Activated CD4-positive, alpha-beta T cell treated with anti-CD3 and anti-CD28 coated beads, Interleukin-2, amount 10 ng/mL, durations not matched to agents 24 days and 14 days (primary cell): ENCODE measurements around the gene LASP1. TPM values are rescaled to one million over a fixed set of nuclear protein-coding genes. Genes with fewer than 3 reads are reported as not detected.

ENCODE experiments used
- DNase-seq: peaks from one replicate; pipeline ENCODE4 v3.0.0; 2022
- H3K27ac Mint-ChIP-seq: one replicate; pipeline ENCODE4 v1.8.0; 2022; ENCODE audit warnings: mild to moderate bottlenecking, mixed read lengths
- H3K27me3 Mint-ChIP-seq: one replicate; pipeline ENCODE4 v1.8.0; 2022; ENCODE audit warnings: mixed read lengths
- H3K36me3 Mint-ChIP-seq: one replicate; pipeline ENCODE4 v1.8.0; 2022; ENCODE audit warnings: low read depth, mild to moderate bottlenecking, mixed read lengths
- H3K4me1 Mint-ChIP-seq: one replicate; pipeline ENCODE4 v1.8.0; 2021; ENCODE audit warnings: mixed read lengths
- H3K4me3 Mint-ChIP-seq: one replicate; pipeline ENCODE4 v1.8.0; 2022; ENCODE audit warnings: mild to moderate bottlenecking, moderate library complexity, mixed read lengths
- H3K9me3 Mint-ChIP-seq: one replicate; pipeline ENCODE4 v1.8.0; 2021; ENCODE audit warnings: mixed read lengths
- intact Hi-C: fragments of 100-400 bp; cut with micrococcal nuclease; formaldehyde crosslinking; loops from one replicate; pipeline ENCODE4 v1.15.1; 2023
- total RNA-seq: library from RNA; stranded (reverse); gene quantifications from 2 replicates; pipeline ENCODE4 v1.2.3, GENCODE V29; 2022

Gene LASP1
- total RNA-seq, 1 donor from 2014 or later: 130 TPM

DNA sequence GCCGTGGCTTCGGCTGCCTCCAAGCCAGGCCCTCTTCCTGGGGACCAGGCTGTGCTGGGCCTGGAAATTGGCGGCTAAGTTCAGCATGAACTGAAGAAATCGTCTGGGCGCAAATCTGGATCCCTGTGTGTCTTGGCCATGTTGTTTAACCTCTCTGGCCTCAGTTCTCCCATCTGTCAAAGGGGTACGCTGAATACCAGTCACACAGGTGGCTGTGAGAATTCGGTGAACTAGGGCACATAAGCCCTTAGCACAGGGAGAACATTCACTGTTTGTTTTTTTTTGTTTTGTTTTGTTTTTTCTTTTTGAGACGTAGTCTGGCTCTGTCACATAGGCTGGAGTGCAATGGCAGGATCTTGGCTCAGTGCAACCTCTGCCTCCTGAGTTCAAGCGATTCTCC, 19.0 kb downstream of the LASP1 start:
- Mint-ChIP-seq H3K9me3 (no peaks in the 10 kb centered on the region), H3K36me3 (peaks cover 44% of the 10 kb centered on the region), H3K4me3 (no peak overlapping the region), H3K27ac (peak overlapping the region; percentile 68), H3K4me1 (peaks cover 80% of the 10 kb centered on the region), H3K27me3 (no peaks in the 10 kb centered on the region)
- intact Hi-C loops: no loop called here
- no peak for DNase-seq

DNA sequence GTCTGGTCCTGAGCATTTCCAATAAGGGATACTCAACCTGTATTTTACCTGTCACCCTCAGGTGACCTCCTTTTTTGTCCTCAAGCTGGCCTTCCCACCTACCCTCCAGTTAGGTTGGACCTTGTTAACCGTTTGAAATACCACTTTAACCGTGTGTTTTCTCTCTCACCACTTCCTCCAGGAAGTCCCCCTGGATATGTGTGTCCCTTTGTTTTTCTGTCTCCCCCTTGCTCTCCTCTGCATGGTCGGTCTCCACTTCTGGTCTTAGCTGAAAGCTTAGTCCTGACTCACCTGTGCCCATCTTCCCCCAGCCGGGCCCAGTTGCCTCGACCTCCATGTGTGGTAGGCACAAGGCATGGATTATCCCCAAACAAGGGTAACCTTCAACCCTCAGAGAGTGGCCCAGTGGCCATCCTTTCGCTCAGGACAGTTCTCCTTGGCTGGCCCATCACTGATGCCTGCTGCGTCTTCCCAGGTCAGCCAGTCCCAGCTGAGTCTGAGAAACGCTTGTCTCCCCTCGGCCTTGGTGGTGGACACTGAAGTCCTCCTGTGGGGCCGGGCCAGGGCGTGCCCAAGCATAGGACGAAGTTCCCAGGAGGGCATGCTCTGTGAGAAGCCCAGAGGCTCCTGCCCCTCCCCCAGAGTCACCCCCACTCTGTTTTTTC, 20.0 kb downstream of the LASP1 start:
- no peaks in the 10 kb centered on the region for H3K9me3 Mint-ChIP-seq
- H3K4me3 Mint-ChIP-seq: peak overlapping the region; percentile 50
- no peaks in the 10 kb centered on the region for H3K27me3 Mint-ChIP-seq
- H3K36me3 Mint-ChIP-seq: peaks cover 46% of the 10 kb centered on the region
- peak overlapping the region; percentile 62 for H3K27ac Mint-ChIP-seq
- DNase-seq: no peak
- intact Hi-C loops: no loop called here
- peaks cover 82% of the 10 kb centered on the region for H3K4me1 Mint-ChIP-seq

DNA sequence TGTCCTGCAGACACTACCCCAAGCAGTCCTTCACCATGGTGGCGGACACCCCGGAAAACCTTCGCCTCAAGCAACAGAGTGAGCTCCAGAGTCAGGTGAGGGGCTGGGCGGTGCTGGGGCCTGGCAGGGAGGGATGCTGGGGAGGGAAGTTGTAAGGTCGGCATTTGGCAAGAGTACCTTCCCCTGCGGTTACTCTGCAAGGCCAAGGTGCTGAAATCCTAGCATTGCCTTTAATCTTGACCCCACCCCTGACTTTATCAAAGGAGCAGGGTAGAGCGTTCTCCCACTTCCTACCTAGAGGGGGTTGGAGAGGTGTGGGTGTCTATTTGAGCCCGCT, 20.5 kb downstream of the LASP1 start:
- H3K27me3 Mint-ChIP-seq: no peaks in the 10 kb centered on the region
- peaks cover 77% of the 10 kb centered on the region for H3K4me1 Mint-ChIP-seq
- intact Hi-C loops: no loop called here
- DNase-seq: no peak
- peaks cover 44% of the 10 kb centered on the region for H3K36me3 Mint-ChIP-seq
- no peaks in the 10 kb centered on the region for H3K9me3 Mint-ChIP-seq
- H3K27ac Mint-ChIP-seq: peak overlapping the region; percentile 62
- peak overlapping the region; percentile 50 for H3K4me3 Mint-ChIP-seq

DNA sequence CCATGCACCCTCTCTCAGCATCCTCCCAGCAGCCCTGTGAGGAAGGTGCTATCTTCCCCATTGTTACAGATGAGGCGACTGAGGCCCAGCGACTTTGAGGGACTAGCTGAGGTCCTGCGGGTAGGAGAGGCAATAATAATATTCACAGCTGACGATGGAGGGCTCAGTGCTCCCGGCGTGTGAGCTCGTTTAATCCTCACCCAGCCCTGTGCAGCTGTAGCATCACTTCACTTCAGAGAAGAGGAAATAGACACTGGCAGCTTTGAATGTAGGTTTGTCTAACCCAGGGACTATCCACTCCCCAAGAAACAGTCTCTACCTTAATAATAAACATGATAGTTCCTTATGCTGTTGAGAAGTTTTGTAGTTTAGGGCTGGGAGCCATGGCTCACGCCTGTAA, 21.6 kb downstream of the LASP1 start:
- DNase-seq: no peak
- Mint-ChIP-seq H3K4me3 (peak overlapping the region; percentile 27), H3K9me3 (no peaks in the 10 kb centered on the region), H3K27ac (peak overlapping the region; percentile 89), H3K36me3 (peaks cover 45% of the 10 kb centered on the region), H3K4me1 (peaks cover 69% of the 10 kb centered on the region), H3K27me3 (no peaks in the 10 kb centered on the region)
- intact Hi-C loops: no loop called here

DNA sequence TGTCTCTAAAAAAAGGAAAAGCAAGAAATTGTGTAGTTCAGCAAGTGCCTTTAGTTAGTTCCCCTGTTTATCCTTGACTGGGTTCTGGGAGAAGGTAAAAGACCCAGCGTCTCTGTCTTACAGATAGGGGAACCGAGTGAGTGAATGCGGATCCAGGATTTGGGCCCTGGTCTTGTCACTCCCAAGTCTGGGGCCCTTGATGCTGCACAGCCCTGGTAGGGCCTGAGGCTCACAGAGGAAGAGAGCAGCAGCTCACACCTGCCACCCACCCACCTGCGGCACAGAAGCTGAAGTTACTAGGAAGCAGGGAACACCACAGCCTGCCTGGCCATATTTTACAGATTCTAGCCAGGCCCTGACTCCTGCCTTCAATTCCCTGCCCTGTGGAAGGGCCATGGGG, 22.2 kb downstream of the LASP1 start:
- Mint-ChIP-seq H3K36me3 (peaks cover 49% of the 10 kb centered on the region), H3K27ac (peak overlapping the region; percentile 89), H3K27me3 (no peaks in the 10 kb centered on the region), H3K4me1 (peaks cover 65% of the 10 kb centered on the region), H3K9me3 (no peaks in the 10 kb centered on the region), H3K4me3 (peak overlapping the region; percentile 55)
- intact Hi-C loops: no loop called here
- DNase-seq: no peak

DNA sequence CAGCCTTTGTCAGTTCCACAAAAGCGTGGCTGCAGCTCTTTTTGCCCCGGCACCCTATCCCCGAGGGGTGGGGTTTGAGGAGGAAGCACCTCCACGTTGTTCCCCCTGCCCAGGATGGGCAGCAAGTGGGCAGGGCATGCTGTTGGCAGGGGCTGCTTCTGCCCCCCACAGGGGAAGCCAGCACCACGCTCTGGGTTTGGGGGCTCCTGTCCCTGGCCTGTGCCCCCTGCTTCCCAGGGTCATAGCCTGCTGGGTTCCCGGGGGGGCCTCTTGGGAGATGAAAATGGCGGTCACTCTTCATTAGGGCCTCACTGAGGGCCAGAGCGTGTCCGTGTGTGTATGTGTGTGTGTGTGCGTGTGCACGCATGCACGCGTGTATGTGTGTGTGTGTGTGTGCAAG, 22.8 kb downstream of the LASP1 start:
- peaks cover 55% of the 10 kb centered on the region for H3K36me3 Mint-ChIP-seq
- H3K9me3 Mint-ChIP-seq: no peaks in the 10 kb centered on the region
- no peak overlapping the region for H3K4me3 Mint-ChIP-seq
- no peak for DNase-seq
- intact Hi-C loops: no loop called here
- H3K27me3 Mint-ChIP-seq: no peaks in the 10 kb centered on the region
- H3K27ac Mint-ChIP-seq: peak overlapping the region; percentile 66
- H3K4me1 Mint-ChIP-seq: peaks cover 67% of the 10 kb centered on the region

DNA sequence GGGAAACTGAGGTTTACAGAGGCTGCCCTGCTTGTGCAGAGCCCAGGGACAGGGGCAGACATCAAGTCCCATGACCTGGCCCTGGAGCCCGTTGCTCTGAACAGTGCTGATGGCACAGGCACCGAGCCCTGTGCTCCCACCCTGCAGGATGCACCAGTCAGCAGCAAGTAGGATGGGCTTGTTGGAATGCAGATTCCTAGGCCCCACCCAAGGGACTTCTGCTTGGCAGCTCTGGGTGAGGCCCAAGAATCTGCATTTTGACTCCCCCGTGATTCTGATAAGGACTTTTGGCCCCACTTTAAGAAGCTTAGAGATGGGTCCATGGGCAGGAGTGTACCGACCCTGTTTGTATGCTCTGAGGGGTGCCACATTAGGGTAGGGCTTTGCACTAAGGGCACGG, 23.3 kb downstream of the LASP1 start:
- Mint-ChIP-seq H3K4me3 (no peak overlapping the region), H3K27ac (peak overlapping the region; percentile 61), H3K4me1 (peaks cover 68% of the 10 kb centered on the region), H3K36me3 (peaks cover 57% of the 10 kb centered on the region), H3K27me3 (no peaks in the 10 kb centered on the region), H3K9me3 (no peaks in the 10 kb centered on the region)
- intact Hi-C loops: no loop called here
- DNase-seq: no peak

DNA sequence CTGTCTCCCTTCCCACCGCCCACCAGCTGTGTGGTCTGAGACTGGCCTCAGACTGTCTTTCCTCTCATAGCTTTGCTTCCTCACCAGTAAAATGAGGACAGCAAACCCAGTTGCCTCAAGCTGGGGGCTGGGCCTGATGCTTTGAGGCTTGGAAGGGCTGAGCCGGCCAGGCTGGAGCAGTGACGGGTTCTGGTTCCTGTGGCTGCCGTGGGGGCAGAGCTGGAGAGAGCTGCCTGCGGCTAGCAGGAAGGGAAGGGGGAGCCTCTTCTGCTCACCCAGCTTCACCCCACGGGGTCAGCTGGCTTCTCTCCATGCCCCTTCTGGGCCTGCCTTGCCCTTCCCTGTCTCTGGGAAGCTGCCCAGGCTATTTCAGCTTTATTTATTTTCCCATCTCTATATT, 23.7 kb downstream of the LASP1 start:
- DNase-seq: peak; percentile 73
- Mint-ChIP-seq H3K4me3 (peak overlapping the region; percentile 28), H3K36me3 (peaks cover 60% of the 10 kb centered on the region), H3K27me3 (no peaks in the 10 kb centered on the region), H3K9me3 (no peaks in the 10 kb centered on the region), H3K4me1 (peaks cover 69% of the 10 kb centered on the region), H3K27ac (peak overlapping the region; percentile 61)
- intact Hi-C loops: no loop called here

DNA sequence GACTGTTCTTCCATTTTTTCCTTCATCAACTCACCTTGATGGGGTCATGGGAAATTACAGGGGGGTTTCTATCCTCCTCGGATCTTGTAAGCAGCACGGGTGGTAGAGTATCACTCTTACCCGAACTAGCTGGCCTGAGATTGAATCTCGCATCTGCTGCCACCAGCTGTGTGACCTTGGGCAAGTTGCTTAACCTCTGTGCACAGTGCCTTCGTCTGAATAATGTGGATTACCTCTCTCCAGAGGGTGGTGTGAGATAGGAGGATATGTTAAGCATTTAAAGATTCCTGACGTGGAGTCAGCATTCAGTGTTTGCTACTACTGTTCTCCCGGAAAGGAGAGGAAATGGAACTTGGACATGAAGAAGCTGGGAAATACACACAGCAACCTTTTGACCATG, 24.4 kb downstream of the LASP1 start:
- intact Hi-C loops: no loop called here
- H3K27ac Mint-ChIP-seq: peak overlapping the region; percentile 61
- no peaks in the 10 kb centered on the region for H3K27me3 Mint-ChIP-seq
- peaks cover 60% of the 10 kb centered on the region for H3K36me3 Mint-ChIP-seq
- no peak for DNase-seq
- H3K9me3 Mint-ChIP-seq: no peaks in the 10 kb centered on the region
- H3K4me3 Mint-ChIP-seq: peak overlapping the region; percentile 28
- H3K4me1 Mint-ChIP-seq: peaks cover 69% of the 10 kb centered on the region

DNA sequence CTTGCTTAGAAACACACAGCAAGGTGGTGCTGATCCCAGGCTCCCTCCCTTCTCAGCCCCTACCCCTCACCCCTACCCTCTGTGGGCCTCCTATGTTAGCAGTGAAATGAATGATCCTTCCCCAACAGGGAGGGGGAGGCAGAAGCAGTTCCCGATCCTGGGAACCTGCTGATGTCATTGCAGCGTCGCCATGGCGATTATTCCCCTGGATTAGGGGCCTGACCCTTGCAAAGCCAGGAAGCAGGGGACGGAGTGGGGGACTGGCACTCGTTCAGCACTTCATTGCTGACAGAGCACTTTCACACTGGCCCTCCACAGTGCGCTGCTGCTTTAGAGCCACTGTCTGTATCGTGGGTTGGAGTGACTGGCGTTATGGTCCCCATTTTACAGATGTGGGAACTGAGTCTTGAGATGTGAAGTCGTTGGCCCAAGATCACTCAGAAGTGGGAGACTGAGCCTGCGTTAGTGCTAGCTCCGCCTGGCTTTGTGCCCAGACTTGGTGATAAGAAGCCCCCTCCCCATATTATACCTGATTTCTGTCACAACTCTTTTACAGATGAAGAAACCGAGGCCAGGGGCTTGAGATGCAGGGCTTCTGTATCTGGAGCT, 26.6 kb downstream of the LASP1 start:
- intact Hi-C loops: no loop called here
- Mint-ChIP-seq H3K36me3 (peaks cover 60% of the 10 kb centered on the region), H3K4me3 (no peak overlapping the region), H3K9me3 (no peaks in the 10 kb centered on the region), H3K4me1 (peaks cover 60% of the 10 kb centered on the region), H3K27ac (peak overlapping the region; percentile 91), H3K27me3 (no peaks in the 10 kb centered on the region)
- DNase-seq: no peak

DNA sequence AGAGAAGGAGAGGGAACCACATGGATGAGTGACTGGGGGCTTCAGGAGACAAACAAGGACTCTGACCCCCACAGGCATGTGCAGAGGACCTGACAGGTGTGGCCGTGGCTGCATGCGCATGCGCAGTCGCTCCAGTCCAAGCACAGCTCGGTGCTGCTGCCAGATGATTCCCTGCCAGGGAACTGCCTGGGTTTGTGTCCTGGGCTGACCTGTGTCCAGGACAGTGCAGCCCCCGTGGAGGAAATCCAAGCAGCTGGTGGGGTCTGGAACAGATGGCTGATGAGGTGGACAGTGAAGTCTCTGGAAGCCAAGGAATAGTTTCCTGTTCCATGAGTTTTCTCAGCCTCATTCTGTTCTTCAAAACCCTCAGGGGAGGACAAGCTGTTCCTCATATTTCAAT, 27.3 kb downstream of the LASP1 start:
- H3K9me3 Mint-ChIP-seq: no peaks in the 10 kb centered on the region
- peaks cover 53% of the 10 kb centered on the region for H3K4me1 Mint-ChIP-seq
- no peaks in the 10 kb centered on the region for H3K27me3 Mint-ChIP-seq
- intact Hi-C loops: no loop called here
- DNase-seq: no peak
- H3K36me3 Mint-ChIP-seq: peaks cover 54% of the 10 kb centered on the region
- H3K27ac Mint-ChIP-seq: peak overlapping the region; percentile 91
- no peak overlapping the region for H3K4me3 Mint-ChIP-seq

DNA sequence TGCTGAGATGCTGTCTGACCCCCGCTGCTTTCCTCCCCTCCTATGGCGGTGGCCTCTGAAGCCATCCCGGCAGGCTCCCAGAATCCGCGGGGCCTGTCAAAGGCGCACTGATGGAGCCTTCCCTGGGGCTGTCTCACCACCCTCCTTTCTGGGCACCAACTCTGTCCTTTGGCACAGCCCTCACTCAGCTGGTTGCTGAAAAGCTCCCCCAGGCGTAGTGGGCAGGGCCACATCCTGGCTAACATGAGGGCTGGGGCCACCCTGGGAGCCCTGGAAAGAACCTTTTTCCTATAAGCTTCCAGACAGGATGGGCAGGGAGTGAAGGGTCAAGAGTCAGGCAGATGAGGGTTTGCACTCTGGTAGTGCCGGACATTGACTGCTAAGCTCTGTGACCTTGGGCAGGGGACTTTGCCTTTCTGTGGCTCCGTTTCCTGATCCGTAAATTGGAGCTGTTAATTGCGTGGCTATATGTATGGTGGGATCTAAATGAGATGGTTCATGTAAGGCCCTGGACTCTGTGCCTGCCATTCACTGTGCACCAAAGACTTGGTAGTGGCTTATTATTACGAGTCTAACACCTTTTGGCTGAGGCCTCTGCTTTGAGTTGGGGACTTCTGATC, 27.9 kb downstream of the LASP1 start:
- H3K36me3 Mint-ChIP-seq: peaks cover 52% of the 10 kb centered on the region
- H3K9me3 Mint-ChIP-seq: no peaks in the 10 kb centered on the region
- intact Hi-C loops: loop anchor here (1.0 to 2.0 kb wide), 4 partner anchors 26 to 73 kb away; partner anchors contain the start of genes CWC25 and RPL23

DNA sequence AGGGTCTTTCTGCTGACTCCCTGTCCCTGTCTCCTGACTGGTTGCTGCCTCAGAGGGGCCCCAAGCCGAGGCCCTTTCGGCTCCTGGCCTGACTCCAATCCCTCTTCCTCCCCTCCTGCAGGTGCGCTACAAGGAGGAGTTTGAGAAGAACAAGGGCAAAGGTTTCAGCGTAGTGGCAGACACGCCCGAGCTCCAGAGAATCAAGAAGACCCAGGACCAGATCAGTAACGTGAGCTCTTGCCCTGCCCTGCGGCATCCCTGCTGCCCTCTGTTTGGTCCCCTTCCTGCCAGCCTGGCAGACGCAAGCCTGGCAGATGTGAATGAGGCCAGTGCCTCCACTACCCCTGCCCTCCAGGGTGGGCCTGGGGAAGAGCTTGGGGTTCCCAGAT, 28.4 kb downstream of the LASP1 start:
- DNase-seq: peak; percentile 77
- peaks cover 54% of the 10 kb centered on the region for H3K36me3 Mint-ChIP-seq
- H3K4me3 Mint-ChIP-seq: peak overlapping the region; percentile 75
- H3K27ac Mint-ChIP-seq: peak overlapping the region; percentile 91
- intact Hi-C loops: loop anchor here (1.0 to 2.0 kb wide), 4 partner anchors 27 to 73 kb away; partner anchors contain the start of genes CWC25 and RPL23
- H3K27me3 Mint-ChIP-seq: no peaks in the 10 kb centered on the region
- no peaks in the 10 kb centered on the region for H3K9me3 Mint-ChIP-seq
- peaks cover 47% of the 10 kb centered on the region for H3K4me1 Mint-ChIP-seq

More for the DNA sequence above, 27.9 kb downstream of the LASP1 start:
- Mint-ChIP-seq H3K27ac (peak overlapping the region; percentile 91), H3K4me3 (peak overlapping the region; percentile 75), H3K4me1 (peaks cover 48% of the 10 kb centered on the region), H3K27me3 (no peaks in the 10 kb centered on the region)
- no peak for DNase-seq

DNA sequence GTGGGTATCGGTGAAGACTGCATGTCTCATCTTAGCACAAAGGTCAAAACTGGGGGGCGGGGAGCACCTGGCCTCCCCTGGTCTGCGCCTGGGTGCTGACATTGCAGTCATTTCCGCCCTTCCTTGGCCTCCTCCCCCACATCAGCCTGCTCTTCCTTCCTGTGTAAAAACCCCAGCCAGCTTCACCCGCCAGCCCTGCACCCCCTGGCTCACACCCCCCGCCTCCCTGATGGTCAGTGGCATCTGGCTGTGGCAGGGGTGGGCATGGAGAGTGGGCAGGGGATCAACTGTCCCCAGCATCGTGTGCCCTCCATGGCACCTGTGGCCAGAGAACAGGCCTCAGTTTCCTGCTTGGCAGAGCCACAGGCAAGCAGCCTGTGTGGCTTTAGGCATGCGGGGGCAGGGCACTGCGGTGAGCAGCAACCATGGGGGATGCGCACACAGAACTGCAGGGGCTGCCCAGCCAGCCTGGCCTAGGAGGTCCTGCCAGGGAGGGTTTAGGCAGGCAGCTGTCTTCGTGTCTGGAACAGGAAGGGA, 29.0 kb downstream of the LASP1 start:
- intact Hi-C loops: loop anchor here (1.0 to 2.0 kb wide), 4 partner anchors 28 to 74 kb away; partner anchors contain the start of genes CWC25 and RPL23
- Mint-ChIP-seq H3K27ac (peak overlapping the region; percentile 91), H3K4me1 (peaks cover 46% of the 10 kb centered on the region), H3K27me3 (no peaks in the 10 kb centered on the region), H3K9me3 (no peaks in the 10 kb centered on the region), H3K36me3 (peaks cover 59% of the 10 kb centered on the region), H3K4me3 (peak overlapping the region; percentile 75)
- peak; percentile 93 for DNase-seq
